ENCODE results near the gene CDKN3.
A peak's percentile ranks its signal among the peaks of the same experiment; 100 is the strongest.

The CDKN3 gene

GRCh38 chr14:54381821-54382220, 15.0 kb upstream of the CDKN3 start:
- Histone ChIP-seq H4K12ac (ENCODE audit: low read depth, low read length) (no peak overlapping the region), H3K27me3 (ENCODE audit: insufficient read depth, low read length) (no peaks in the 10 kb centered on the region), H4K91ac (ENCODE audit: low read depth, low read length) (no peak overlapping the region), H3K4ac (ENCODE audit: low read depth, low read length) (no peak overlapping the region), H3K27ac (ENCODE audit: low read depth, low read length) (no peak overlapping the region), H2BK120ac (ENCODE audit: insufficient read depth, low read length, poor library complexity) (no peak overlapping the region), H3K9ac (ENCODE audit: low read length) (no peak overlapping the region), H3K4me3 (ENCODE audit: low read depth, low read length) (no peak overlapping the region), H2BK12ac (ENCODE audit: low read length) (no peak overlapping the region), H3K79me1 (ENCODE audit: low read length) (no peaks in the 10 kb centered on the region), H3K18ac (ENCODE audit: low read length) (no peak overlapping the region), H3K4me2 (ENCODE audit: low read length) (no peak overlapping the region), H2BK5ac (ENCODE audit: low read depth, low read length, poor library complexity) (no peak overlapping the region), H3K9me3 (ENCODE audit: insufficient read depth, low read depth, low read length) (no peaks in the 10 kb centered on the region), H3K23ac (ENCODE audit: low read length) (no peak overlapping the region), H3K4me1 (ENCODE audit: control insufficient read depth in 1 of 2, insufficient read depth in 2 of 2, low read length in 2 of 2) (no peaks in the 10 kb centered on the region), H3K14ac (ENCODE audit: low read length) (no peak overlapping the region), H2AFZ (ENCODE audit: insufficient read depth, low read length, poor library complexity) (no peak overlapping the region), H3K79me2 (ENCODE audit: control insufficient read depth, insufficient read depth, low read length, poor library complexity) (no peaks in the 10 kb centered on the region), H4K8ac (ENCODE audit: low read depth, low read length) (no peak overlapping the region), H3K36me3 (ENCODE audit: control insufficient read depth in 1 of 2, insufficient read depth in 2 of 2, low read length in 2 of 2) (no peaks in the 10 kb centered on the region), H2AK5ac (ENCODE audit: low read length) (no peak overlapping the region)
- DNase-seq = no peak

DNA sequence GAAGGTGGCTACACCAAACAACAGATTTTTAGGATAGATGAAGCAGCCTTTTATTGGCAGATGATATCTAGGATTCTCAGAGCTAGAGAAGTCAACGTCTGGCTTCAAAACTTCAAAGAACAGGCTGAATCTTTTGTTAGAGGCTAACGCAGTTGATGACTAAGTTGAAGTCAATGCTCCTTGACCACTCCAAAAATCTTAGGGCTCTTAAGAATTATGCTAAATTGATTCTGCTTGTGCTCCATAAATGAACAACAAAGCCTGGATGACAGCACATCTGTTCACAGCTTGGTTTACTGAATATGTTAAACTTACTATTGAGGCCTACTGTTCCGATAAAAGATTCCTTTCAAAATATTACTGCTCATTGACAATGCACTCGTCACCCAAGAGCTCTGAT, 13.0 kb upstream of the CDKN3 start:
- no peak overlapping the region for H3K4ac ChIP-seq (ENCODE audit: low read depth, low read length)

GRCh38 chr14:54385556-54385955, 11.3 kb upstream of the CDKN3 start:
- Histone ChIP-seq H3K4me1 (ENCODE audit: control insufficient read depth in 1 of 2, insufficient read depth in 2 of 2, low read length in 2 of 2) (no peaks in the 10 kb centered on the region), H2AFZ (ENCODE audit: insufficient read depth, low read length, poor library complexity) (no peak overlapping the region), H3K79me1 (ENCODE audit: low read length) (no peaks in the 10 kb centered on the region), H3K23ac (ENCODE audit: low read length) (no peak overlapping the region), H2BK12ac (ENCODE audit: low read length) (no peak overlapping the region), H3K4me3 (ENCODE audit: low read depth, low read length) (no peak overlapping the region), H2AK5ac (ENCODE audit: low read length) (no peak overlapping the region), H3K9me3 (ENCODE audit: insufficient read depth, low read depth, low read length) (no peaks in the 10 kb centered on the region), H3K18ac (ENCODE audit: low read length) (no peak overlapping the region), H3K4ac (ENCODE audit: low read depth, low read length) (no peak overlapping the region), H4K91ac (ENCODE audit: low read depth, low read length) (no peak overlapping the region), H4K12ac (ENCODE audit: low read depth, low read length) (no peak overlapping the region), H3K14ac (ENCODE audit: low read length) (no peak overlapping the region), H3K79me2 (ENCODE audit: control insufficient read depth, insufficient read depth, low read length, poor library complexity) (no peaks in the 10 kb centered on the region), H3K9ac (ENCODE audit: low read length) (no peak overlapping the region), H3K27ac (ENCODE audit: low read depth, low read length) (no peak overlapping the region), H3K36me3 (ENCODE audit: control insufficient read depth in 1 of 2, insufficient read depth in 2 of 2, low read length in 2 of 2) (no peaks in the 10 kb centered on the region), H3K27me3 (ENCODE audit: insufficient read depth, low read length) (no peaks in the 10 kb centered on the region), H2BK120ac (ENCODE audit: insufficient read depth, low read length, poor library complexity) (no peak overlapping the region), H2BK5ac (ENCODE audit: low read depth, low read length, poor library complexity) (no peak overlapping the region), H3K4me2 (ENCODE audit: low read length) (no peak overlapping the region), H4K8ac (ENCODE audit: low read depth, low read length) (no peak overlapping the region)
- WGBS (ENCODE audit: extremely low coverage, insufficient coverage, insufficient read length) = no CpG with 5 or more reads among the region's 4 CpGs
- no peak for DNase-seq

More for the DNA sequence above, 13.0 kb upstream of the CDKN3 start:
- peak in 1 of 2 donors; percentile 9 for DNase-seq
- Histone ChIP-seq H4K12ac (ENCODE audit: low read depth, low read length) (no peak overlapping the region), H3K23ac (ENCODE audit: low read length) (no peak overlapping the region), H3K4me3 (ENCODE audit: low read depth, low read length) (no peak overlapping the region), H3K79me2 (ENCODE audit: control insufficient read depth, insufficient read depth, low read length, poor library complexity) (no peaks in the 10 kb centered on the region), H2AK5ac (ENCODE audit: low read length) (no peak overlapping the region), H3K4me1 (ENCODE audit: control insufficient read depth in 1 of 2, insufficient read depth in 2 of 2, low read length in 2 of 2) (no peaks in the 10 kb centered on the region), H4K91ac (ENCODE audit: low read depth, low read length) (no peak overlapping the region), H3K36me3 (ENCODE audit: control insufficient read depth in 1 of 2, insufficient read depth in 2 of 2, low read length in 2 of 2) (no peaks in the 10 kb centered on the region), H3K9ac (ENCODE audit: low read length) (no peak overlapping the region), H2BK5ac (ENCODE audit: low read depth, low read length, poor library complexity) (no peak overlapping the region), H3K9me3 (ENCODE audit: insufficient read depth, low read depth, low read length) (no peaks in the 10 kb centered on the region), H3K4me2 (ENCODE audit: low read length) (no peak overlapping the region), H2BK120ac (ENCODE audit: insufficient read depth, low read length, poor library complexity) (no peak overlapping the region), H4K8ac (ENCODE audit: low read depth, low read length) (no peak overlapping the region), H2AFZ (ENCODE audit: insufficient read depth, low read length, poor library complexity) (no peak overlapping the region), H3K14ac (ENCODE audit: low read length) (no peak overlapping the region), H3K79me1 (ENCODE audit: low read length) (no peaks in the 10 kb centered on the region), H2BK12ac (ENCODE audit: low read length) (no peak overlapping the region), H3K27ac (ENCODE audit: low read depth, low read length) (no peak overlapping the region), H3K18ac (ENCODE audit: low read length) (no peak overlapping the region), H3K27me3 (ENCODE audit: insufficient read depth, low read length) (no peaks in the 10 kb centered on the region)
- no CpG with 5 or more reads among the region's 4 CpGs for WGBS (ENCODE audit: extremely low coverage, insufficient coverage, insufficient read length)

GRCh38 chr14:54387328-54387727, 9.5 kb upstream of the CDKN3 start:
- Histone ChIP-seq H3K79me2 (ENCODE audit: control insufficient read depth, insufficient read depth, low read length, poor library complexity) (no peaks in the 10 kb centered on the region), H3K4me3 (ENCODE audit: low read depth, low read length) (no peak overlapping the region), H3K9me3 (ENCODE audit: insufficient read depth, low read depth, low read length) (no peaks in the 10 kb centered on the region), H4K8ac (ENCODE audit: low read depth, low read length) (no peak overlapping the region), H2BK12ac (ENCODE audit: low read length) (no peak overlapping the region), H3K4me2 (ENCODE audit: low read length) (no peak overlapping the region), H4K12ac (ENCODE audit: low read depth, low read length) (no peak overlapping the region), H3K14ac (ENCODE audit: low read length) (no peak overlapping the region), H4K91ac (ENCODE audit: low read depth, low read length) (no peak overlapping the region), H2BK120ac (ENCODE audit: insufficient read depth, low read length, poor library complexity) (no peak overlapping the region), H2AFZ (ENCODE audit: insufficient read depth, low read length, poor library complexity) (no peak overlapping the region), H3K27ac (ENCODE audit: low read depth, low read length) (no peak overlapping the region), H3K79me1 (ENCODE audit: low read length) (no peaks in the 10 kb centered on the region), H3K23ac (ENCODE audit: low read length) (no peak overlapping the region), H3K18ac (ENCODE audit: low read length) (no peak overlapping the region), H3K4me1 (ENCODE audit: control insufficient read depth in 1 of 2, insufficient read depth in 2 of 2, low read length in 2 of 2) (no peaks in the 10 kb centered on the region), H3K4ac (ENCODE audit: low read depth, low read length) (no peak overlapping the region), H3K36me3 (ENCODE audit: control insufficient read depth in 1 of 2, insufficient read depth in 2 of 2, low read length in 2 of 2) (no peaks in the 10 kb centered on the region), H3K27me3 (ENCODE audit: insufficient read depth, low read length) (no peaks in the 10 kb centered on the region), H2AK5ac (ENCODE audit: low read length) (no peak overlapping the region), H3K9ac (ENCODE audit: low read length) (no peak overlapping the region), H2BK5ac (ENCODE audit: low read depth, low read length, poor library complexity) (no peak overlapping the region)
- no CpG with 5 or more reads among the region's 5 CpGs for WGBS (ENCODE audit: extremely low coverage, insufficient coverage, insufficient read length)
- DNase-seq = no peak

Measured in trophoblast cell (in vitro differentiated cells and primary cell).